Midbrain (tissue), 1 donor: ENCODE results near the gene PCDH9.

Source experiments
- DNase-seq: peaks from one replicate; lab custom pipeline; 2025; lab: John Stamatoyannopoulos, UW

Gene PCDH9

GRCh38 chr13:66528180-66528579, 702.0 kb downstream of the PCDH9 start:
- peak; percentile 16 for DNase-seq

DNA sequence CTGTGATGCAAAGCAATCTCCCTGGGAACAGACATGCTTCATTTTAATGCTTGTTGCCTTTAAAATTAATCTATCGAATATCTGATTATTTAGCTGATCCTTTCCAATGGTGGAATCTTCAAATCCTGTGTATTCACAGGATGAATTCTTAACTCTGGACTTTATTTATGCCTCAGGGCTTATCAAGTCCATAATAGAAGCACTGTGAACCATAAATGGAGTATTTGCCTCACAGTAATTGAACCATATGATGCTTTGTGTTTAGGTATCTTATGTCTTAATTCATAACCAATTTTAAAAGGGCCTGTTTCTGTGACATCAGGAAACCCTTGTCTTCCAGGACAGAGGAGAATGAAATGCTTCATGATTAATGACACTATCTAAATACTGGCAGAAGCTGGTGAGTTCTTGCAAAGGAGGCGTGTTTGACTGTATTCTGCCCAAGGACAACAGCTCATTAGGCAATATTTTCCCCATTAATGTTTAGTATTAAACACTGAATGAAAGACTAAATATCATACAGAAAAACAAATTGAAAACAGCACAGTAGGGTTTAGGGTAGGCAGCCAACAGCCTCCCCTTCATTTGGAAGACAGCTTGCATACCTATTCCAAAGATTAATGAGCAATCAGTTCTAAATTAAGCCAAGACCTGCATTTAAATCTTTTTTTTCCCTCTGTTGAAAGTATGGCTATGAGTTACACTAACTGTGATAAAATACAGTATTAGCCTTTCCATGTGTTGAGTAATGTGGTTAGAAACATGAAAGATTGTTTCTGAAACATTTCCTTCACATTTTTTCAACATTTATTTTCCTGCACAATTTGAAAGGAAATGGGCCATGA, 709.4 kb downstream of the PCDH9 start:
- no peak for DNase-seq

GRCh38 chr13:66519259-66519658, 710.9 kb downstream of the PCDH9 start:
- DNase-seq = no peak

- DNase-seq = no peak
These were observed 712.1 kb downstream of the PCDH9 start for GRCh38 chr13:66518068-66518467.

DNA sequence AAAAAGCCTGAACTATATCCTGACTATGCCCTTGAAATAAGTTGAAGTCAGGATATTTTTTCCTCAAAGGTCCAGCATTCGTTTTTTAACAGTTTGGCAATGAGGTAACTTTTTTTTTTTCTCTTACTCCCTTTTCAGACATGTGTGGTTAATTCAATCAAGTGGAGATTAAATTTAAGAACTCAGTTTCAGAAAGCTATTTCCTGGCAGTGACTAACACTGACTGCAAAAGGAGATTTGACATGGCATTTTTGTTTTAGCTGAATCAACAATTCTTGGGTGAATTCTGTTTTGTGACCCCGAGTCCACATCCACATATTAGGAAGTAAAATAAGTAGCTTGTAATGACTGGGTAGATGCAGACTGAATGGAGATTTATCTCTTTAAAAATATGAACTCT, 716.4 kb downstream of the PCDH9 start:
- no peak for DNase-seq

GRCh38 chr13:66509175-66509574, 721.0 kb downstream of the PCDH9 start:
- no peak for DNase-seq

GRCh38 chr13:66508153-66508909, 721.8 kb downstream of the PCDH9 start:
- DNase-seq = no peak

GRCh38 chr13:66506979-66507378, 723.2 kb downstream of the PCDH9 start:
- no peak for DNase-seq

GRCh38 chr13:66506051-66506777, 723.9 kb downstream of the PCDH9 start:
- no peak for DNase-seq

DNA sequence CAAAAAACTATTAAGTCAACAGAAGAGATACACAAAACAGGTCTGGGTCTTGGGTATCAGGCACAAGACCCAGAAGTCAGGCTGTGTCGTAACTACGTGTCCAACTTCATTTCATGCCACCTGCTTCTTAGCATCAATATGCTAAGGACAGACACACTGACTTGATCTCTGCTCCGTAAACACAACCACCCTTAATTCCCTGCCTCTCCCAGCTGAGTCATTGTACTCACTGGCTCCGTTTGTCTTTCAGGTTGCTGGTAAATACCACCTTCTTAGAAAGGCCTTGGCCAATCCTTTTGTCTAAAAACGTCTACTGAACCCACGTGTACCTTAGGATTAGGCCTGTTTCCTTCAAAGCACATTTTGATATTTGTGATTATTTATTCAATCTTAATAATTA, 726.2 kb downstream of the PCDH9 start:
- no peak for DNase-seq

- DNase-seq = no peak
These were observed 729.0 kb downstream of the PCDH9 start for GRCh38 chr13:66501181-66501580.

DNA sequence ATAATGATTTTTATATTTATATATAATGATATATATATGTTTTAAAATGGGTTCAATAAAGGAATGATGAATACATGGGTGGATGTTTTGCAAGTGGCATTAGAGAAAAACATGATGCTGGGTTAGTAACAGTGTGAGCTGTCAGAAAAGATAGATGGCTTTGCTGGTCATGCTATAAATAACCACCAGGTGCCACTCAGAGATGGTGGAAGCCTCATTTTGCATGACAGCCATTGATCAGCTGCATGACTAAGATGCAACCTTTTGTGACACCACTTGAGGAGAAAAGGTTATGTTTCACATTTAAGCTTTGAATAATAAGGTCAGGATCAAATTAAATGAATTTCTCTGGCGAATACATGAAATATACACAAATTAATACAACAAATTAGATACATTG, 737.7 kb downstream of the PCDH9 start:
- no peak for DNase-seq

- no peak for DNase-seq
These were observed 738.9 kb downstream of the PCDH9 start for GRCh38 chr13:66491251-66491650.

DNA sequence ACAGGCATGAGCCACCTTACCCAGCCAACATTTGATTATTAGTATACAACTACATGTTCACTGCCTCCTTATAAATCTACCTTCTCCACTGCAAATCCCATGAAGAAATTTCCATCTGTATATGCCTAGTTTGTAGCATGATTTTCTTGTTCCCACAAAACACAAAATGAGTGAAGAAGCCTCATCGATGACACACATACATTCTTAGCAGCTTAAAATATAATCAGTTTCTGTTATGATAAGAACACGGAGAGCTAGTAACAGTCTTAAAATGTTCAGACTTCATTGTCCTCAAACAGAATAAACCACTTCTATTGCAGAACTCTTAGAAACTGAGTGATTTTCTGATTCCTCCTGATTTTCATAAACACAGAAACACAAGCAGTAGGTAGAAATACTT, 740.5 kb downstream of the PCDH9 start:
- DNase-seq = no peak

DNA sequence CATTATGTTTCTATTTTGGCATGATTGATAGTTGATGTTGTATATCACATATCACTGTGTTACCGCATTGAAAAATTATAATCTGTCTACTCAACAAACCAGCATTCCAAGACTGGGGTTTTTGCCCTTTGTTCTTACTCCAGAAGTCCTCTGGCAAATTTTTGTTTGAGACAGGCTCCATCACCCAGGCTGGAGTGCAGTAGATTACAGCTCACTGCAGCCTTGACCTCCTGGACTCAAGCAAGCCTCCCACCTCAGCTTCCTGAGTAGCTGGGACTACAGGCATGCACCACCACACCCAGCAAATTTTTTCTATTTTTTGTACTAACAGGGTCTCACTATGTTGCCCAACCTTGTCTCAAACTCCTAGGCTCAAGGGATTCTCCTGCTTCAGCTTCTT, 741.0 kb downstream of the PCDH9 start:
- DNase-seq = no peak

- DNase-seq = no peak
These were observed 746.4 kb downstream of the PCDH9 start for GRCh38 chr13:66483712-66484111.

DNA sequence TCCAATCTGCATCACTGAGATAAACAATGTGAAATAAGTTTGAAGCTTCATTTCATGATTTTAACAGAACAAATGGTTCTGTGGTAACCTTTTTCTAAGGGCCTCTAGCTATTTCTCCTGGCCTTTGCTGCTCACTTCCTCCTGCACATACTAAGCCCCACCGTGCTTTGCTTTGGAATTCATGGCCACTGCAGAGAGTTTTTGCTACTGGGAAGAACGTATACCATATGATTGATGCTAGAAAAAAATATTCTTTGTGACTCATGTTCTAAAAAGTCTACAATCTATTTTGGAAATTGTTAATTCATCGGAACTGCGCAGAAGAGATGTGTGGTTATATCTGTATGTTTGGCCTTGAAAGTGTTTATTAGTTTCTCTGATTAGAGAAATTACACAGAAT, 747.3 kb downstream of the PCDH9 start:
- DNase-seq = no peak

DNA sequence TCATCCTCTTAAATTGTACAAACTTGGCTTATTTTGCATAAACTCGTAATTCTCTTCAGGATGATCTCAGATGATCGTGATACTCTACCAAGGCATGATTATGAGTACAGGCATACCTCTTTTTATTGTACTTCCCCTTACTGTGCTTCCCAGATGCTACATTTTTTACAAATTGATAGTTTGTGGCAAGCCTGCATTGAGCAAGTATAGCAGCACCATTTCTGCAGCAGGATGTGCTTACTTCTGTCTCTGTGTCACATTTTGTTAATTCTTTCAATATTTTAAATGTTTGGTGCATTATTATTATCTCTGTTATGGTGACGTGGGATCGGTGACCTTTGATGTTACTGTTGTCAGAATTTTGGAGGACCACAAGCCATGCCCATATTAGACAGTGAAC, 752.3 kb downstream of the PCDH9 start:
- no peak for DNase-seq

DNA sequence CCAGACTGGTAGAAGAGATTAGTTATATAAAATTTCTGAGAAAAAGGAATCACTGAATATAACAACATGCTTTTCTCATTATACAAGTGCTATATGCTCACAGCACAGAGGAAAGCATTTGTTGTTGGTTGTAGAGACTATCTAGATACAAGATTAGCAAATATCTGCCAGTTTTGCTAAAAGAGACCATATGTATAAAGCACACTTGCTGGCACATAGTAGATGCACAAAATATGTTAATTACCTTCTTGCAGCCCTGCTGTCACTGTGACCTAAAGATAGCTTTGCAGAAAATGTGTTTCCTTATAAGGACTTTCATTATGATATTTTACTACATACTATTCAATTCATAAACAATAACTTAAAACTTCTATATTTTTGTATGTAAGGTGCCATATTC, 755.1 kb downstream of the PCDH9 start:
- DNase-seq = no peak

DNA sequence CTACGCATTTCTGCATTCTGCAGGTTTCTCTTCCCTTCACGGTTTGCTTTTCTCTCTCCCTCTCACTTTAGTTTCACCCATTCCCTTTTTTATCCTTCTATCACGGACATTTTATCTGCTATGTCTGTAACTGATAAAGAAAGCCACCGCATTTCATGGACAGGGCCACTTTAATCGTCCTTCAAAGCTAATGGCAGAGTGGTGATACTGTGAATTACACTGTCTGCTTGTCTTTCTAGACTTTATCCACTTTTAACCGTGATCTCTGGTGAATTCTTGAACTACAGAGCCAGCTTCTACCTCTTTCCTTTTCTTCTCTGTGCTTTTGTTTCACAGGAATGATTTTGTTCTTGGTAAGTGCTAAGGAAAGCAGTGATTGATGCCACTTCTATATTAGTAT, 760.4 kb downstream of the PCDH9 start:
- no peak for DNase-seq

- DNase-seq = no peak
These were observed 761.5 kb downstream of the PCDH9 start for GRCh38 chr13:66468656-66469055.

GRCh38 chr13:66462187-66462586, 767.9 kb downstream of the PCDH9 start:
- no peak for DNase-seq

DNA sequence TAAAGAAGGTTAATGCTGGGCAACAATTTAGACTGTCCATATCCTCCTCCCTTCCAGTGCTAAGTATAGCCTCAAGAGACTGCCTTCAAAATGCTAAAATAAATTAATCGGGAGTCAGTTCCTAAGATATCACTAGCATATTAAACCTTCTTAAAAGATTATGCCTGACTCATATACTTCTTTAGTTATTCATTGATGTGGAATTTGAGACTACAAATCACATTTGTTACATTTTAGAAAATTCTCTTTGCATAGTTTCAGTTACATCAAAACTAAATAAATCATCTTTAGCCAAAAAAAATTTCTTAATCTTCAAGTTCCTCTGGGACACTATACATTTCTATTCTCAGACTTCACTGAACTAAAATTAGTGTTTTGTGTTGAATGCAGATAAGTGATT, 769.1 kb downstream of the PCDH9 start:
- no peak for DNase-seq
